ENCODE results near the gene SLC45A1.
A peak's percentile ranks its signal among the peaks of the same experiment; 100 is the strongest.

Gene SLC45A1

GRCh38 chr1:8365661-8366362, 47.9 kb downstream of the SLC45A1 start:
- no peak for DNase-seq (ENCODE audit: low read depth)
- TF ChIP-seq CTCF (conservative IDR thresholded peaks at IDR 0.05; ENCODE audit: control insufficient read depth, insufficient read depth, low read depth, low read length): no peak
- no peak overlapping the region for H3K4me3 ChIP-seq (ENCODE audit: control insufficient read depth, low read depth, low read length)

DNA sequence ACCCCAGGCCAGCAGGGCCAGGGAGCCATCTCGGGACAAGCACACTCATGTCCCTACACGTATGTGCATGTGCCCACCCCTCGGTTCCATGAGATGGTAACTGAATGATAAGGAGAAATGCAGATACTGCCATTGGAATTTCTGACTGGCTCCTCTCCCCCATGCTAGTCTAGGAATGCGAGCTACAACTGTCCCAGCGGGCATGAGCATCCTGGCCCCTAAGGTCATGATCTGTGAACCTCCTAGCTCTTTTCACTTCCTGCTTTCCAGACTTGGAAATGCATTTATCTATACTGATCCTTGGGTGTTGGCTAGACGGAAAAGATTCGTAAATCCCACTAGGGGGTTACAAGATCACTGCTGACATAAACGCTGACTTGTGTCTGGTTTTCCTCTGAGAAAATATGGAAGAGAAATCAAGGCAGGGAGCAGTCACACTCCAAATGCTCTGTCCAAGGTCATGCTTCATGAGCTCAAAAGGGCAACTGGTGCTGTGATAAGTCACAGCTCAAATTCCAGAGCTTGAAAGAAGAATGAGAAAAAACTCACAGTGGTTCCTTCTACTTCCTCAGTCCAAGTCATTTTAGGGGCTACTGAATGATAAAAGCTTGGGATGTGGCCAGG, 49.8 kb downstream of the SLC45A1 start:
- no peak for TF ChIP-seq CTCF (conservative IDR thresholded peaks at IDR 0.05; ENCODE audit: control insufficient read depth, insufficient read depth, low read depth, low read length)
- H3K4me3 ChIP-seq (ENCODE audit: control insufficient read depth, low read depth, low read length): no peak overlapping the region
- no peak for DNase-seq (ENCODE audit: low read depth)

- H3K4me3 ChIP-seq (ENCODE audit: control insufficient read depth, low read depth, low read length): no peak overlapping the region
- no peak for TF ChIP-seq CTCF (conservative IDR thresholded peaks at IDR 0.05; ENCODE audit: control insufficient read depth, insufficient read depth, low read depth, low read length)
- DNase-seq (ENCODE audit: low read depth): no peak
Measured at GRCh38 chr1:8368956-8369639, 51.2 kb downstream of the SLC45A1 start.

DNA sequence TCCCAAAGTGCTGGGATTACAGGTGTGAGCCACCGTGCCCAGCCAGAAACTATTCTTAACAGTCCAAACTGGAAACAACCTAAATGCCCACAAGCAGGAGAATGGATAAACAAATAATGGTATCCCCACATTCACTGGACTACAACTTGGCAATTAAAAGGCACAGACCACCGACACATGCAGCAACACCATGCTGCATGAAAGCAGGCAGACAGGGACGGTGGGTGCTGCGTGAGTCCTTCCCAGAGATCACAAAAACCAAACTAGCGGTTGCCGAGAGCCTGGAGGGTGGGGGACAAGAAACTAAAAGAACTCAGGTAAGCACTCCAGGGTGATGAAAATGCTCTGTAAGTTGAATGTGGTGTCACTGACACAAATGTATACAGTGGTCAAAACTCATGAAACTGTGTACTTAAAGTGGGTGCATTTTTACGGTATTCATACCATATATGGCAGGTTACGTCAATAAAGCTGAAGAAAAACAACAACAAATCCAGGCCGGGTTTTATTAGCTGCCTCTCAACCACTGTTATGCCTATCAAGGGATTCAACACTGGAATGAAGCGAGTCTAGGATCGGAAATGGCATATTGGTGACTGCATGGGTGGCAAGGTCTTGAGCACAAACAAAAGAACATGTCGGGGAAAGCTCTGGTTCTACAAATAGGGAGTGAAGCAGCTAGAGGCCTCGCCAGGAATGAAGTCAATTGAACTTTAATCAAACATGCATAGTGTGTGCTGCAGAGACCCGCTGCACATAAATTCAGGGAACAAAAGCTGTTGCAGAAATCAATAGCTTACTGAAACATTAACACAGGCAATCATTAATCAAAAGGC, 52.4 kb downstream of the SLC45A1 start:
- no peak for TF ChIP-seq CTCF (conservative IDR thresholded peaks at IDR 0.05; ENCODE audit: control insufficient read depth, insufficient read depth, low read depth, low read length)
- no peak for DNase-seq (ENCODE audit: low read depth)
- H3K4me3 ChIP-seq (ENCODE audit: control insufficient read depth, low read depth, low read length): no peak overlapping the region

DNA sequence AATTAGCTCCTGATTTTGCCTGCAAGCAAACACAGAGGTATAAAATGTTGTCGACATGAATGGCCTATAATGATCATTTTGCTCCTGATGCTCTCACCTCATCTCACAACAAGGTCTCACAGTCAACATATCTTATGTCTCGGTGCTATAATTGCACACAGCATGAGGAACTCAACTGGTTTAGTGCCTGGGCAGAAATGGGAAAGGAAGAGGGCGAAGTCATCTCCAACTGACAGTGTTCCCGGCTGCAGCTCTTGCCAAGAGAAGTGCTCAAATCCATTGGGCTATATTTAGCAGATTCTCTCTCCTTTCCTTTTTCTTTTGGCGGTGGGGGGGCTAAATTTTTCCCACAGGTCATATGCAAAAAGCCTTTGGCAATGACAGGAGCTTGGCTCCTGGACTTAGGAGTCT, 53.0 kb downstream of the SLC45A1 start:
- no peak overlapping the region for H3K4me3 ChIP-seq (ENCODE audit: control insufficient read depth, low read depth, low read length)
- DNase-seq (ENCODE audit: low read depth): peak; percentile 45
- no peak for TF ChIP-seq CTCF (conservative IDR thresholded peaks at IDR 0.05; ENCODE audit: control insufficient read depth, insufficient read depth, low read depth, low read length)

- peak; percentile 33 for DNase-seq (ENCODE audit: low read depth)
- H3K4me3 ChIP-seq (ENCODE audit: control insufficient read depth, low read depth, low read length): no peak overlapping the region
- TF ChIP-seq CTCF (conservative IDR thresholded peaks at IDR 0.05; ENCODE audit: control insufficient read depth, insufficient read depth, low read depth, low read length): no peak
Measured at GRCh38 chr1:8371372-8371991, 53.6 kb downstream of the SLC45A1 start.

All from fibroblast of mammary gland (primary cell).